HL-60 (cell line): ENCODE data around the gene MICU2.

Experiments used
- CTCF ChIP-seq: IDR thresholded peaks from one replicate; pipeline ENCODE4 v1.5.1; 2011; ENCODE audit warnings: low read length, control low read depth, inconsistent platforms; ENCODE audit not compliant: insufficient read depth
- POLR2AphosphoS5 ChIP-seq: IDR thresholded peaks from 2 replicates; pipeline ENCODE4 v1.6.1; 2012; ENCODE audit warnings: low read depth
- REST ChIP-seq: IDR thresholded peaks from 2 replicates; pipeline ENCODE4 v1.6.1; 2012; ENCODE audit warnings: low read depth; ENCODE audit not compliant: insufficient replicate concordance

- TF ChIP-seq CTCF (no peak), REST (no peak), POLR2AphosphoS5 (no peak)
These were observed 53.1 kb downstream of the MICU2 start for GRCh38 chr13:21550918-21551317.
